Measurements from ENCODE around the gene CAMK2G.
"Not testable (repeated sequence)": the region's sequence is repeated elsewhere in the genome, so short reads cannot be mapped to it uniquely, and the experiment has no call there.

Gene CAMK2G

DNA sequence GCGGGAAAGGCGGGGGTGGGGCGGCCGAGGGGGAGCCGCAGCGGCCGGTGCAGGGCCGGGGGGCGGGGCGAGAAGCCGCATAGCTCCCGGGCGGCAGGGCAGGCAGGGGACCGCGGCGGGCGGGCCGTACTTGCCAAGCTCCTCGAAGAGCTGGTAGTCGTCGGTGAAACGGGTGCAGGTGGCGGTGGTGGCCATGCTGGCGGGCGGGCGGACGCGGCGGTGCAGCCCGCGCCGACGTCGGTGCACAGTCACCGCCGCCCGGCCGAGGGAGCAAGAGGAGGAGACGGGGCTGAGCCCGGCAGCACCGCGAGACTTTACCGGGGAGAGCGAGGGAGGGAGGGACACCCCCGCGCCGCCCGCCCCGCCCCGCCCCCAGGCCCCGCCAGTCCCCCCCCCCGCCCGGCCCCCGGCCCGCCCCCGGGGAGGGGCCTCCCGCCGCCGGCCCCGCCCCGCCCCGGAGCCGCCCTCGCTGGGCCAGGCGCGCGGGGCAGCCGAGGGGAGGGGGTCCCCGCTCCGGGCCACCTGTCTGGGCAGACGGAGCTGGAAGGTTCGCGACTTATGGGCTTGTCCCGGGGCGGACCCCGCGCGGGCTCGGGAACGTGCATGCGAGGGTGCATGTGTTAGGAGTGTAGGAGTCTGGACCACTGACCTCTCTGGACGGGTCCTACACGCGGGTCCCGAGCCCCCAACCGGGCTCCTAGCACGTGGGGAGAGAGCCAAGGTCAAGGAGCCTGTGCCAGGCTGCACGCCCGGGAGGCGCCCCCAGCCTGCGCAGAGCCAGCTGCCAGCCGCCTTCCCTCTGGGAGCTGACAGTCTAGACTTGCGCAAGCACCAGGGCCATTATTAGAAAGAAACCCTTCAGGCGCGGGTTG lies at the start of gene CAMK2G:
Gene CAMK2G (minus strand): TSS at position 289 of the 872 bp plus-strand sequence. CDS start 94 bp downstream, at position 195.
- DNase-seq: peak; percentile 71

- DNase-seq: no peak
Observed at GRCh38 chr10:73922864-73923133, 48.4 kb upstream of the CAMK2G start.

GRCh38 chr10:73922007-73922863 lies 47.9 kb upstream of the CAMK2G start:
- DNase-seq: no peak

DNA sequence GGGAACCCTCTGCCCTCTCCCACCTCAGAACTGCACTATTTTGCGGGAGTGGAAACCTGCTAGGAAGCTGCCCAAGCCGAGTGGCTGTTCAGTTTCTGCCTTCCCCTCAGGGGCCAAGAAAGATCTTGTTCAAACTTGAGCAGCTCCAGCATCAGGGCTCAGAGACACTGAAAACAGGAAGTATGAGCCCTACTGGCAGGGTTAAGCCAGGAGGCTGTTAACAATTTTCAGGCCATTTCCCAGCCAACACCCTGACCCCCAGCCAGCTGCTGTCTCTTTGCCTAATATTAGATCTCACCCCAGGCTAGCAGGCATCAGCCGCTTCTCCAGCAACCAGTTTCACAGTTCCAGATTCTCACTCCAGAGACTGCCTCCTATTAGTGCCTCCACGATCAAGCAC lies 45.7 kb upstream of the CAMK2G start:
- peak; percentile 59 for DNase-seq

- DNase-seq: not testable (repeated sequence)
Observed at GRCh38 chr10:73919481-73919880, 45.1 kb upstream of the CAMK2G start.

GRCh38 chr10:73917566-73918305 lies 43.4 kb upstream of the CAMK2G start:
- DNase-seq: no peak

DNA sequence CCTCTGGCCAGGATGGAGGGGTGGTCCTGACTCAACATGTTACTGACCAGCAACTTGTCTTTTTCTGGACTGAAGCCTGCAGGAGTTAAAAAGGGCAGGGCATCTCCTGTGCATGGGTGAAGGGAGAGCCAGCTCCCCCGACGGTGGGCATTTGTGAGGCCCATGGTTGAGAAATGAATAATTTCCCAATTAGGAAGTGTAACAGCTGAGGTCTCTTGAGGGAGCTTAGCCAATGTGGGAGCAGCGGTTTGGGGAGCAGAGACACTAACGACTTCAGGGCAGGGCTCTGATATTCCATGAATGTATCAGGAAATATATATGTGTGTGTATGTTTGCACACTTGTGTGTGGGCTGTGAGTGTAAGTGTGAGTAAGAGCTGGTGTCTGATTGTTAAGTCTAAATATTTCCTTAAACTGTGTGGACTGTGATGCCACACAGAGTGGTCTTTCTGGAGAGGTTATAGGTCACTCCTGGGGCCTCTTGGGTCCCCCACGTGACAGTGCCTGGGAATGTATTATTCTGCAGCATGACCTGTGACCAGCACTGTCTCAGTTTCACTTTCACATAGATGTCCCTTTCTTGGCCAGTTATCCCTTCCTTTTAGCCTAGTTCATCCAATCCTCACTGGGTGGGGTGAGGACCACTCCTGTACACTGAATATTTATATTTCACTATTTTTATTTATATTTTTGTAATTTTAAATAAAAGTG lies 42.6 kb upstream of the CAMK2G start:
- no peak for DNase-seq

GRCh38 chr10:73915206-73915851 lies 41.0 kb upstream of the CAMK2G start:
- no peak for DNase-seq

- no peak for DNase-seq
Observed at GRCh38 chr10:73914036-73914435, 39.7 kb upstream of the CAMK2G start.

DNA sequence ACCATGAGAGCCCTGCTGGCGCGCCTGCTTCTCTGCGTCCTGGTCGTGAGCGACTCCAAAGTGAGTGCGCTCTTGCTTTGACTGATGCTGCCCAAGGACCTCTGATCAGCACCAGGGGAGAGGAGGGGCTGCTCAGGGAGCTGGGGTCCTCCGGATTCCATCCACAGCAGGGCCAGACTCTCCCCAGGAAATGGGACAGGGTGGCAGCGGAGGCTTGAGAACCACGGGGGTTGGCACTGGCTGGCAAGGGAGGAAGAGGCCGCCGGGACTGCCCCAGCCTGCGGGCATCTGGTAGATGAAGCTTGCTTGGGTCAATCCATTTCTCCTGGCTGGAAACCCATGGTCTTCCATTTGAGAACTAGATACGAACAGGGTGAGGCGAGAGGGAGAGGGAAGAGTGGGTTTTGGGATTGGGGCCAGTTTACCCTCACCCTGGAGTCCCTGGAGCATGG lies 37.2 kb upstream of the CAMK2G start:
- no peak for DNase-seq

DNA sequence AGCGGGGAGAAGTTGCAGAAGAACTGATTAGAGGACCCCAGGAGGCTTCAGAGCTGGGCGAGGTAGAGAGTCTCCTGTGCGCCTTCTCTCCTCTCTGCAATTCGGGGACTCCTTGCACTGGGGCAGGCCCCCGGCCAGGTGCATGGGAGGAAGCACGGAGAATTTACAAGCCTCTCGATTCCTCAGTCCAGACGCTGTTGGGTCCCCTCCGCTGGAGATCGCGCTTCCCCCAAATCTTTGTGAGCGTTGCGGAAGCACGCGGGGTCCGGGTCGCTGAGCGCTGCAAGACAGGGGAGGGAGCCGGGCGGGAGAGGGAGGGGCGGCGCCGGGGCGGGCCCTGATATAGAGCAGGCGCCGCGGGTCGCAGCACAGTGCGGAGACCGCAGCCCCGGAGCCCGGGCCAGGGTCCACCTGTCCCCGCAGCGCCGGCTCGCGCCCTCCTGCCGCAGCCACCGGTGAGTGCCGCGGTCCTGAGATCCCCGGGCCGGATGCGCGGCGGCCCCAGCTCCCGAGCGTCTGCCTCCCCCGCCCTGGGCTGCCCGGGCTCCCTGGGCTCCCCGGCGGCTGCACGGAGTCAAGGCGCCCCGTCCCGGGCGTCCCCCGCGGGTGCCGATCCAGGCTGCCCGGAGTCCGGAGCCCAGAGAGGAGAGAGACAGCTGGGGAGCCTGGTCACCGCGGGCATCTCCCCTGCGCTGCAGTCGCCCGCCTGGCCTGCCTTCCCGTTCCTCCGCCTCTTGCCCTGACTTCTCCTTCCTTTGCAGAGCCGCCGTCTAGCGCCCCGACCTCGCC lies 36.6 kb upstream of the CAMK2G start, which contains the start of gene PLAU:
Gene PLAU (plus strand): TSS at position 369 of the 789 bp plus-strand sequence. CDS start 424 bp downstream, outside the sequence.
- peak; percentile 41 for DNase-seq

DNA sequence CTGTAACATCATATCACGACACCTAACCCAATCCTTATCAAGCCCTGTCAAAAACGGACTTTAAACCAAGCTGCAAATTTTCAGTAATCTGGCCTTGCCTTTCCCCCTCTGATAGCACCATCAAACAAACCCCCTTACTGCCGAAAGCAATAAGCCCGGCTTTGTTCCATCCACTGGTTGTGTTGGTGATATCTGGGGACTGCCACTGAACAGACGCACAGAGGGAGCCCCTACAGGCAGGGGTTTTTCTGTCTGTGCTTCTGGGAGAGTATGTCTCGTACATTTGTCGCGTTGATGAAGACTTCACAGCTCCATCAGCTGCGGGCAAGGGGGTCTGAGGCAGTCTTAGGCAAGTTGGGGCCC lies 36.0 kb upstream of the CAMK2G start:
- no peak for DNase-seq

DNA sequence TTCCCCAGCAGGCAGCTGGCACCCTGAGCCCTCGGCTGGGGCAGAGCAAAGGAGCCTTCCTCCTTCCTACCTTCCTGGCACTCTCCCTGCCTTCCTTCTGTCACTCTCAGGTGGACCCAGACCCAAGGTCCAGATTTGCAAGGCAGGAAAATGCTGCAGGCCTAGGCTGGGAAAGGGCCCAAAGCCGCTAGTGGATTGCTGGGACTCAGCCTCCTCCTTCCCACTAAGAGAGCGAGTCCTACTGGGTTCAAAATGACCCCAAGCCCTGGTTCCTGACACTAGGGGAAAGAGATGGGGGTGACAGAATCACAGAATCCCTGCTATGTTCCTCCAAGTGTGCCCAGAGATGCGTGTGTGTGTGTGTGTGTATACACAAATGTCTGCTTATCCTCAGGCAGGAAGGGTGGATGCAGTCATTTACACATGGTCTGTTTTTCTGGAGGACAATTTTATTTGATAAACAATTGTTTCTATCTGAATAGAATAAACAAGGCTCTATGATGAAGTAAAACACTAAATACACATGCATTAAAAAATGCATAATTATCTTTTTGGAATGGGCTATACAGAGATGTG lies 35.3 kb upstream of the CAMK2G start:
- no peak for DNase-seq

GRCh38 chr10:73908853-73909539 lies 34.6 kb upstream of the CAMK2G start:
- peak; percentile 28 for DNase-seq

DNA sequence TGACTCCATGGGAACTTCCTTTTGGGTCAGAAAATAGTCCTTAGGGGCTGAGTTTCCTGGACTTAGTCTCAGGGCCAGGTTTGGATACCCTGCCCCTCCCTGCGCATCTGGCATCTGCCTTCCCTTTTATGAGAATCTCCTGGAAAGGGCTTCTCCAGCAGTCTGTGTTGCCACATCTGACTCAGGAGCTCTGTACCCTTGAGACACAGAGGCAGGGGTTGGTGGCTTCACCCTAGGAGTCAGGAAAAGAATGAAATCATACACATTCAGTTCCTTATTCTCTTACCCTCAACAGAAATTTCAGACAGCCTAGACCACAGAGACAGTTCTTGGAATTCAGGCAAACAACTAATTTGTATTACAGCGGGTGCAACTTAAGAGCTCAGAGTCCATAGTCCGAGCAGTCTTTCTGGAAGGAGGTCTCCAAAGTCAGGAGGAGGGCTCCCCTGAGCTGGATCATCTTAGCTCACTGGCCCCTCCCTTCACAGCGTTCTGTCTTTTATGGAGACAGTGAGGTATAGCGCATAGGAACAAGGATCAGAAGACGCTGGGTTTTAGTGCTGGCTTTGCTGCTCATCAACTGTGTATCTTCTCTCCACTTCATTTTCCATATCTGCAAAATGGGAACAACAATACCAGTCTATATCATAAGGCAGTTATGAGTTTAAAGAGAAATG lies 33.6 kb upstream of the CAMK2G start:
- DNase-seq: peak; percentile 45

- peak; percentile 40 for DNase-seq
Observed at GRCh38 chr10:73906524-73907447, 32.4 kb upstream of the CAMK2G start.

- no peak for DNase-seq
Observed at GRCh38 chr10:73905256-73906020, 31.1 kb upstream of the CAMK2G start.

DNA sequence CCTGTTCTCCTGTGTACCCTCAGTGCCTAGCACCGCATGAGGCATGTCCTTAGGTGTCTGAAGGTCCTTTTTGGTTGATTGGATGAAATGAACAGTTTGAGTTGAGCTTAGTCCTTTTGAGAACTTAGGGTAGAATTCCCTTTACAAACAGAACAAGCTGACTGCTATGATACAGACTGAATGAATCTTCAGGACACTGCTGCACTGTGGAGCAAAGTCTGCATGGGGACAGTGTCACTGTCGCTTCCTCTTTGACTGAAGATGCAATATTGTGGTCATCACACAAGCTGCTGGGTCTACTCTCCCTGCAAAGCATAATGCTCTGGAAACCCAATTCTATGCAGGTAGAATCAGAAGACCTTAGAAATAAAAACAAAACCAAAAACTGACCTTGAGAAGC lies 28.0 kb upstream of the CAMK2G start:
- no peak for DNase-seq
